Activated CD4-positive, CD25-positive, alpha-beta regulatory T cell treated with anti-CD3 and anti-CD28 coated beads, Interleukin-2, amount 50 U/mL, for 24 hours (primary cell): Measurements from ENCODE around the gene ADGRV1.

Experiments used
- ATAC-seq, 2 donors: fragments of 150-1000 bp; cut with Tn5 transposase; one replicate each; pipeline ENCODE4 v1.10.0; 2021; ENCODE audit warnings: mild to moderate bottlenecking in 1 of 2, moderate library complexity in 1 of 2

Gene ADGRV1

GRCh38 chr5:91180506-91180905, 621.9 kb downstream of the ADGRV1 start:
- ATAC-seq, result no peak

- ATAC-seq, result no peak
Observed at GRCh38 chr5:91182763-91183162, 624.2 kb downstream of the ADGRV1 start.

GRCh38 chr5:91183743-91184142, 625.1 kb downstream of the ADGRV1 start:
- no peak for ATAC-seq

GRCh38 chr5:91186101-91186500, 627.5 kb downstream of the ADGRV1 start:
- ATAC-seq, result no peak

GRCh38 chr5:91187032-91187431, 628.4 kb downstream of the ADGRV1 start:
- ATAC-seq, result no peak

GRCh38 chr5:91188755-91189154, 630.2 kb downstream of the ADGRV1 start:
- no peak for ATAC-seq

- no peak for ATAC-seq
Observed at GRCh38 chr5:91189480-91190313, 631.1 kb downstream of the ADGRV1 start.

- no peak for ATAC-seq
Observed at GRCh38 chr5:91190314-91190690, 631.7 kb downstream of the ADGRV1 start.

GRCh38 chr5:91194824-91195381, 636.3 kb downstream of the ADGRV1 start:
- ATAC-seq, result no peak

- no peak for ATAC-seq
Observed at GRCh38 chr5:91200692-91201091, 642.1 kb downstream of the ADGRV1 start.

- no peak for ATAC-seq
Observed at GRCh38 chr5:91206103-91206502, 647.5 kb downstream of the ADGRV1 start.

GRCh38 chr5:91206734-91207133, 648.1 kb downstream of the ADGRV1 start:
- ATAC-seq, result no peak

GRCh38 chr5:91207248-91207647, 648.7 kb downstream of the ADGRV1 start:
- no peak for ATAC-seq

GRCh38 chr5:91211997-91212713, 653.6 kb downstream of the ADGRV1 start:
- ATAC-seq, result no peak

- no peak for ATAC-seq
Observed at GRCh38 chr5:91212714-91213092, 654.1 kb downstream of the ADGRV1 start.
